NCI-H526 (cell line): Measurements from ENCODE around the gene CLEC2B.
"Not testable (repeated sequence)": the region's sequence is repeated elsewhere in the genome, so short reads cannot be mapped to it uniquely, and the experiment has no call there.

Experiments used
- DNase-seq, 2 experiments: peaks; one replicate each; lab custom pipeline; 2025; lab: John Stamatoyannopoulos, UW

CLEC2B gene

DNA sequence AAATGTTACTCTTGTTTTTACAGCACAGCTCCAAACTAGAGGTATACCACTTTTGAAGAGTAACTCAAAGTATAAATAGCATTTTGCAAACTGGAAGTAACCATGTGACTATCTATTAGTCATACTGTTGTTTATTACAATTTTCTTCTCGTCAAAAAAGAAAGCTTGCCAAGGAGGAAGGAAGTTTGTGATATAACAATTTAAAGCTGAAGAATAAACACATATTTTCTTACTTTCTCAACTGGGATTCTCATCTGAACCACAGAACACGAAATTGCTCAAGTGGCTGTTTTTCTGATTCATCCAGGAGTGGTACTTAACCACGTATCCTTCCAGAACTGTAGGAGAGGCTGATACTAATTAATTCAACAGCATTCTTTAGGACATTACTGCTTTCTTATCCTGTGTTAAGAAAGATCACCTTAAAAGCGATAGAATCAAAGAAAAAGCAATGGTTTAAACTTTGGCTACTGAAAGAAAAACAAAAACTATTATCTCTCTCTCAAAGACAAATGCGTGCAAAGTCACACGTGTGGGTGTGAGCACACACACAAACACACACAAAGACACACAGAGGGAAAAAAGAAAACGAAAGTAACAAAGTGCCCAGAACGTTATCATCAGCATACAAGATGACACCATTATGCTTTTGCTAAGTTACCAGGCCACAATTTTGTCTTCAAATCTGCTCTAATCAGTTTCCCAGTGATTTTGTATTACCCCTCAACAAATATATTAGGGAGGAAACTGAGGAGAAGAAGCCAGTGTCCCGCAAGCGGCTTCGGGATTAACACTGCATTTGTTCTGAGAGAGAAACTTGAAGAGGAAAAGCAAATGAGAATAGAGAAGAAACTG lies at the start of gene CLEC2B:
CLEC2B (minus strand) TSS at position 48 of the 855 bp plus-strand sequence.
- peak in 1 of 2 experiments; percentile 1 for DNase-seq

DNA sequence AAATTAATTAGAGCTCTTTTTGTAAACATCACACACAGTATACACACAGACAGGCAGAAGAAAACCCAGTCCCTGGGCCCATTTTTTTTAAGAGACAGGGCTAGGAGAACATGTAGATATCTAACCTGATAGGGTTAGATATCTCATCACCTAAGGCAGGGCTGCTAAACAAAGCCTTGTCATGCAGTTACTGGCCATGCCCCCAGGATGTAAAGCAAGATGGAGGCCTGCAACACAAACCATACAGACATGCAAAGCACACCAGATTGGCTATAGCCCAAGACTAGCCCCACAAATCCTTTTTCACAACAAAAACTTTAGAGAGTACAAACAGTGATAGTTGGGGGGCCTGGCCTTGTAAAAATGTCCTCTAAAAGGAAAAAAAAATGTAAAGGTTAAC lies 42.6 kb upstream of the CLEC2B start:
- DNase-seq: no peak

DNA sequence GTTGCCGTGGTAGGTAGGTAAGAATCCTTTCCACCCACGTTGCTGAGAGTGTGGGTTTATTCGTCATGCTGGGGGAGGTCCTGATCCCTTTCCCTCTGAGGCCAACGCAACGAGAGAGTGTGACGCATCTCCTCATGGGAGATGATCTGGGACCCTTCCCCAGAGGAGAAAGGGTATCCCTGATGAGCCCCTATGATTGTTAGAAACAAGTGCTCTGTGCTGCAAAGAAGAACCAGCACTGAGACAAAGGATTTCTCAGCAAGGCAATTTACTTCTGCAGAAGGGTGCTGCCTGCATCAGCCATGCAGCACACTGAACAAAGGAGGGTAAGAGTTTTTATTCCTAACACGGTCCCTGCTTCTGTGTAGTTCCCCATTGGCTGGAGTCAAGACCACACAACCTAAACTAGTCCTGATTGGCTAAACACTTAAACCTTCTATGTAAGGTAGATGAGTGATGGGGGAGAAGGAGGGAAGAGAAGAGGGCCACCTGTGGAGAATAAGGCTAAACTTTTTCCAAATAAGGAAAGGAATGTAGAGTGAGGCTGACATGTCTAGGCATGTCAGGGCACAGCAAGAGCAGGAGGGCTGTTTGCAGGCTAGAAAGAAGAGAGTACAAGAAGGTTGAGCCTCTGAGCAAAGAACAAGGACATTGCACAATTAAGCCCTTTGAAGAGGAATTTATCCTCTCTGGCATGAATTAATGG lies 41.7 kb upstream of the CLEC2B start:
- DNase-seq: no peak

DNA sequence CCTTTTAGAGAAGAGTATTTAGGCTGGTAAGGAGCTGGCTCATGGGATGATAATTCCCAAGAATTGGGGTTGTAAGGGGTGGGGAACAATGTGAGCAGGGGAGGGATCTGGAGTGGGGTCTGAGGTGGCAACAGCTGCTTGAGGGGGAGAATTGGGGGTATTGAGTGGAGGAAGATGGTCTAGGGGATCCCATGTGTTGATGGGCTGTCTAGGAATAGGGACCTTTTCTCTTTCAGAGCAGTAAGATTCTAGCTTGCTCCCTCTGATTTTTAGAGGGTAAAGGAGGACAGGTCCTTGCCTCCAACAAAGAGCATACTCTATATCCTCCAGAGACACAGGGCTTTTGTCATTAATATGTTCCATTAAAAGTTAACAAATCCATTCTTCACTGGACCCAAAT lies 40.6 kb upstream of the CLEC2B start:
- no peak for DNase-seq

DNA sequence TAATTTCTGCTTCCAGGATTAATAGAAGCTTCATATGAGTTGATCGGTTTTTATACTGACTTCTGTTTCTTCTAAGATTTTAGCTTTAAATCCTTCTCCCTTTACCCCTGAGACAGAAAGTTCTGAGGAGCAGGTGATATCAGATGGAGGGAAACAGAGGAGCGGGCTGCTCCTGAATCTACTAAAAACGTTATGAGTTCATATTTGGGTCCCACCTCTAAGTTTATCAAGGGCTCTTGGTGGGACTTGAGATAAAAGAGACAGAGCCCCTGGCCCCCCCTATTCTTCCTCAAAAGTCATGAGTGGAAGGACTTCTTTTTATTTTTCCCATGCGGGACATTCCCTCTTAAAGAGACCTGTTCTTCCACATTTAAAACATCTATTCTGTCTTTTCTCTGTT lies 39.2 kb upstream of the CLEC2B start:
- no peak for DNase-seq

DNA sequence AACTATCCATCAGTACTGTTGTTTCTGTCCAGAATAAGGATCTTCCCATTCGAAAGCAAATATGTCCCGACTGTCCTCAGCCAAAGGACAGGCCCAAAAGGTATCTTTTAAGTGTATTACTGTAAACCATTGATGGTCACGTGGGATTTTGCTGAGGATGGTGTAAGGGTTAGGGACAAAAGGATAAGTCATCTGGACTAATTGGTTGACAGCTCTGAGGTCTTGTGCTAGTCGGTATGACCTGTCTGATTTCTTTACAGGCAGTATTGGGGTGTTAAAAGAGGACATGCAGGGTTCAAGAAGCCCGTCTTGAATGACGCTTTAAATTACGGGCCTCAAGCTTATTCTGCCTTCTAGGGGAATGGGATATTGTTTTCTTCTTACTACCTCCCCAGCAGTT lies 38.6 kb upstream of the CLEC2B start:
- DNase-seq: no peak

DNA sequence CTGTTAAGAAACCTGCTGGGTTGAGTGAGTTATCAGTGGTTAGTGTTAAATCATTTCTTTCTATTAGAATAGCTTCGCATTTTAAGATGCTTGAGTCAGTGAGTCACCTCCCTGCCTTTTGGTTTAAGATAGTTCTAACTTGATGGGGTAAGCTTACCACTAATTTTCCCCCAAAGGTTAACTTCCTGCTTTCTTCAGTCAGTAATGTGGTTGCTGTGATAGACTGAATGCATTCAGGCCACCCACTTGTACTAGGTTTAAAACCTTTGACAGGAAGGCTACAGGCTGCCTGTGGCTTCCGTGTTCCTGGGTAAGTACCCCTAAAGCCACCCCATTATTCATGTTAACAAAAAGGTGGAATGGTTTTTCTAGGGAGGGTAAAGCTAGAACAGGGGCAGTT lies 37.7 kb upstream of the CLEC2B start:
- DNase-seq: no peak

DNA sequence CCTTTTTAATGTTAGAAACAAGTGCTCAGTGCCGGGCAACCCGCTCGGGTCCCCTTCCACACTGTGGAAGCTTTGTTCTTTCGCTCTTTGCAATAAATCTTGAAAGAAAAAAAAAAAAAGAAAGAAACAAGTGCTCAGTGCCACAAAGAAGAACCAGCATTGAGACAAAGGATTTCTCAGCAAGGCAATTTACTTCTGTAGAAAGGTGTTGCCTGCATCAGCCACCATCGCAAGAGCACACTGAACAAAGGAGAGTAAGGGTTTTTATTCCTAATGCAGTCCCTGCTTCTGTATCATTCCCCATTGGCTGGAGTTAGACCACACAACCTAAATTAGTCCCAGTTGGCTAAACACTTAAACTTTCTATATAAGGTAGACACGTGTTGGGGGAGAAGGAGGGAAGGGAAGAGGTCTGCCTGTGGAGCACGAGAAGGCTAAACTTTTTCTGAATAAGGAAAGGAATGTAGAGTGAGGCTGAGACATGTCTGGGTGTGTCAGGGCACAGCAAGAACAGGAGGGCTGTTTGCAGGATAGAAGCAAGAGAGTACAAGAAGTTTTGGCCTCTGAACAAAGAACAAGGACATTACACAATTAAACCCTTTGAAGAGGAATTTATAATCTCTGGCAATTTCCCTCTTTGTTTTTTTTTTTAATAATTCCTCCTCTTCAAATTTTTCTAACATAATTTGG lies 33.5 kb upstream of the CLEC2B start:
- no peak for DNase-seq

DNA sequence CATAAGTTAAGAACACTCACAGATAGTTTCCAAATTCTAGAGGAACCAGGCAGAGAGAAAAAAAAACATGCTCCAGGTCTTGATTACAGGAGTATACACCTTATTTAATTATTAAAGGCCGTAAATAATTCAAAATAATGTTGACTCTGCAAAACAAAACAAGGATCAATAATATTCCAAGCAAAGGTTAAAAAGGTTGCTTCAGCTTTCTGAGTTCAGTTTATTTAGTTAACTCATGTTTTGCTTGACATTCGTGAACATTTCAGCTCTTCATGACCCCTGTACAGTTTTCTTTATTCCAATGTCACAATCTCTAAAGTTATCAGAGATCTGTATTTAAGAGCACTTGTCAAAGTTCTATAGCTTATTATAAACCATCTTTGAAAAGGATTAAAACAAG lies 31.8 kb upstream of the CLEC2B start:
- no peak for DNase-seq

DNA sequence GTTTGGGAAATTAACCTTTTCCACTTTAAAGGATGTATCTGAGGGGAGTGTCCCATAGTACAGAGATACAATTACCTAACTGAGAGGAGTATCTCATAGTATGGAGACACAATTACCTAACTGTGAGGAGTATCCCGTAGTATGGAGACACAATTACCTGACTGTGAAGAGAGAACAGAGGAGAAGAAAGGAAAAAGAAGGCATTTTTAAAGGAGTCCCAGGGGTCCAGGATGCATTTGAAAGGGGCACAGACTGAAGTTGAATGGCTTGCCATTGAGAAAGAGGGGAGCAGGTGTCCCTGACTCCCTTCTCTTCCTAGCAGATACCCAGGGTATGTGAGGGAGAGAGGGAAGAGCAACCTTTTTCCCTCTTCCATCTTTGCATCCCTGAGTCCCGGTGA lies 30.1 kb upstream of the CLEC2B start:
- DNase-seq: no peak

DNA sequence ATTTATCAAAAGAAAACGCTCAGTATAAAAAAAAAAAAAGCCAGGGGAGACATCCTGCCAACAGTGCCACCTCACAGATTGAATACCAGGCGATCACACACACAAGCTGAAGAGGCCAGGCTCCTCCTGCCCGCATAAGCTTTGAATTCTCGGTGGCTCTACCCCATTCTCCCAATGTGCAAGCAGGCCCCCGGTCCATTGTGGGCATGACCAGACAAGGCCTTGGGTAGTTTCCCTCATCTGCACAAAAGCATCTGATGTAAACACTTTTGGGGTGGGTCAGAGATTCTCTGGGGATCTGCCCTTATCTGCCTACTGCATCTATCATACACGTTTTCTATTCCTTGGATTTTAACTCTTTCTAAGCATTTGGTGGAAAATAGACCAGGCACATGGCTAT lies 28.4 kb upstream of the CLEC2B start:
- no peak for DNase-seq

DNA sequence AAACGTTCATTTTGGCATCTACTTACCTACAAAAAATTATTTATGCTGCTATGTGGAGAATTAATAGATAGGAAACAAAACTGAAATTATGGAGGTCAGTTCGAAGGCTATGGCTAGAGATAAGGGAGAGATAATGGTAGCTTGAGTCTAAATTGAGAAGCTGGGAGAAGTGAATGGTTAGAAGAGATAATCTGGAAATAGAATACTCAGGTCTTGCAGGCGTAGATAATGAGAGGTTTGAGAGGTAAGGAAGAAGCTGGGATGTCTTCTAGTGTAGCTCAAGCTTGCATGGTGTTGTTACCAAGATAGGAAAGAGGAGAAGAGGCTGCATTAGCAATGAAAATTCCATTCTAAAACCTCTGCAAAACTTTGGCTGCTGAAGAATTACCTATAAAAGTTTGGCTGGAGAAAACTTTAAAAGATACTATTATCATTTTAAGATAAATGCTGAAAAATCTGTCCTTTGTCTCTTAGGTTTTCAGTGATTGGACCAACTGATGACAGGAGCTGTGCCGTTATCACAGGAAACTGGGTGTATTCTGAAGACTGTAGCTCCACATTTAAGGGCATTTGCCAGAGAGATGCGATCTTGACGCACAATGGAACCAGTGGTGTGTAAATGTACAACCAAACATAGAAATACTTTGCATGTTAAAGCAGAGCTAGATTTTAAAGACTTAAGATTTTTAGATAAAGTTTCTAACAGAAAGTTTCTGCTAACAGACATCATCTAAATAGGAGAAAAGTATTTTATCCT lies 26.2 kb upstream of the CLEC2B start:
- DNase-seq: no peak

DNA sequence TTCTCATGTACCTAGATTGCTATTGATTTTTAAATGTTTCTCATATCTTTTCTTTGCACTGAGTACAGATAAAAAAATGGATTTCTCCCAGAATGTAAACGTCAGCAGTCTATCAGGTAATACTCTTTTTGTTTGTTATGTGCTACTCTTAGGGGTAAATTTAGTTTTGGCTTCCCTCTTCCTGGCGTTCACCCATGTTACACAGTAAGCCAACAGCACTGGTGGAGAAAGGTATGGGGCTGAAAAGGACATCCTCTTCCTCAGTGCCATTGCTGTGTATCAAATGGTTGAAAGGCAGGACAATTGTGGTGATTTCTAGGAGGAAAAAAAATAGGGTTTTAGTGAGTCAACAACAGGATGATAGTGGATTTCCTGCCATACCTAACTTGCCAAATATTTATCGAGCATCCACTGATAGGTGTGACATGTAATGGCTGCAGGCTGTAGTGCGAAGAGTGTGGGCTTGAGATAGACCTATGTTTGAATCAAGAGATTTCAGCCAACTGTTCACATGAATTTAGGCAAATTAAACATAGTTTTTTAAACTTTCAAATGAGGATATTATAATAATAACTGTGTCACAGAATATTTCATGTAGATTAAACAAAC lies 19.6 kb upstream of the CLEC2B start:
- no peak for DNase-seq

DNA sequence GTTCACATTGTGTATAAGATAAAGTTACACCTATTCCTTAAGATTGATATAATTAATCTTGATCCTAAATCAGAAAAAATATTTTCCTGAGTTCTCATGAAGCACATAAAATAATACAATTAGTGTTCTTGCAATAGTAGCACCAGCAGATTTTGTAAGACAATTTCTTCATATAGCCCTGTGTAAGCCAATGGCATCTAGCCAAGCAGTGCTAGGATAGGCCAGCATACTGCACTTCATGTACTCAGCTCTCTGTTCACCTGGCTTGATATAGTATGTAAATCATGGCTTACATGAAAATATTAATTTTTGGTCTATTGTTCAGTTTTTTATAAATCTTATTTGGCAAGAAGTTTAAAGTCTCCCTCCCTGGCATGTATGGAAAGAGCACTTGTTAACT lies 14.0 kb upstream of the CLEC2B start:
- DNase-seq: peak in 1 of 2 experiments; percentile 3

DNA sequence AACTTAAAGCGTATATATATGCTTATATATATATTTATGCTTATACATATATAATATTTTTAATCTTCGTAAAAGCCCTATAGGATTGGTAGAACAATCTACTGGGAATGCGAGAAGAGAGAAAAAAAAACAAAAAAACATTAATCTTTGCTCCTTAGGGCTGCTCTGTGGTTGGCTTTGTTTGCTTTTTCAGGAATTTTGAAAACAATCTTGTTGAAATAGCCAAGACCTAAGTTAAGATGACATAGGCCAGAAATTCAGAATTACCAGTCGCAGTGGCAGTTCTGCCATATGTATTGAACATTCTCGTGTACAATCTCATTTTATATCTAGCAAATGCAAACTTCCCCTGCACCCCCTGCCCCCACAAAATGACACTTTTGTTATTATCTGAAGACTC lies 12.8 kb upstream of the CLEC2B start:
- no peak for DNase-seq

DNA sequence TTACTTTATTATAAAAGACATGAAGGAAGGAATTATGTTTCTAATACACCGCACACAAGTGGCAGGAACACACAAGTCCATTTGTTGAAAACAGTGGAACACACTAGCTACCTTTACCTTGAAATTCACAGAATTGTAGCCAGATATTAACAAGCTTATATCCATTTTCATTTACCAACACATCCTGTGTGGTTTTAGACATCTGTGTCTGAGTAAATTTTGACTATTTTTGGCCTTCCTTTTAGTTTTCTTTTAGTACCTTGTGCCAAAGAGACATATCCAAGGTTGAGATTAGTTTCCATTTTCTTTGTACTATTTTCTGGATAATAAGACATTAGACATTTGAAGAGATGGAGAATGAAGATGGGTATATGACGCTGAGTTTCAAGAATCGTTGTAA lies 12.1 kb upstream of the CLEC2B start, which contains the start of gene KLRF2:
KLRF2 (plus strand) TSS at position 244 of the 400 bp plus-strand sequence; CDS start at position 351, 107 bp downstream.
- DNase-seq: no peak

DNA sequence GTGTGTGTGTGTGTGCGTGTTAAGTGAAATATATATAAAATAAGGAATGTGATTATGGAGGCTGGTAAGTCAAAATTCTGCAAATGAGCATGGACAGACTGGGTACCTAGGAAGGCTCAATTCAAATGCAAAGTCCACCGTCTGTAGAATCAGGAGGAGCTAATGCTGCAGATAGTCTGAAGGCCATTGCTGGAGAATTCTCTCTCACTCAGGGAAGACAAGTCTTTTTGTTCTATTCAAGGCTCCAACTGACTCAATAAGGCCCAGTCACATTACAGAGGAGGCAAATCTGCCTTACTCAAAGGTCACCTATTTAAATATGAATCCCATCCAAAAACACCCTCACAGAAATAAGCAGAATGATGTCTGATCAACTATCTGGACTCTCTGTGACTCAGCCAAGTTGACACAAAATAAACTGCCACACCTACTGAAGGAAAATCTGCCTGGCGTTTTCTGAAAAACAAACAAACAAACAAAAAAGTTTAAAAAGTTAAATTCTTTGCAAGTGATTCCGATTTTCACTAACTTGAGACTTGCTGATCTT lies 11.5 kb upstream of the CLEC2B start:
- DNase-seq: no peak

DNA sequence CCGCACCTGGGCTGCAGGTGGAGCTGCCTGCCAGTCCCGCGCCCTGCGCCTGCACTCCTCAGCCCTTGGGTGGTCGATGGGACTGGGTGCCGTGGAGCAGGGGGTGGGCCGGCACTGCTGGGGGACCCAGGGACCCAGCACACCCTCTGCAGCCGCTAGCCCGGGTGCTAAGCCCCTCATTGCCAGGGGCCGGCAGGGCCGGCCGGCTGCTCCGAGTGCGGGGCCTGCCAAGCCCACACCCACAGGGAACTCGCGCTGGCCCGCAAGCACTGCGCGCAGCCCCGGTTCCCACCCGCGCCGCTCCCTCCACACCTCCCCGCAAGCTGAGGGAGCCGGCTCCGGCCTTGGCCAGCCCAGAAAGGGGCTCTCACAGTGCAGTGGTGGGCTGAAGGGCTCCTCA lies 7.0 kb upstream of the CLEC2B start:
- not testable (repeated sequence) for DNase-seq

DNA sequence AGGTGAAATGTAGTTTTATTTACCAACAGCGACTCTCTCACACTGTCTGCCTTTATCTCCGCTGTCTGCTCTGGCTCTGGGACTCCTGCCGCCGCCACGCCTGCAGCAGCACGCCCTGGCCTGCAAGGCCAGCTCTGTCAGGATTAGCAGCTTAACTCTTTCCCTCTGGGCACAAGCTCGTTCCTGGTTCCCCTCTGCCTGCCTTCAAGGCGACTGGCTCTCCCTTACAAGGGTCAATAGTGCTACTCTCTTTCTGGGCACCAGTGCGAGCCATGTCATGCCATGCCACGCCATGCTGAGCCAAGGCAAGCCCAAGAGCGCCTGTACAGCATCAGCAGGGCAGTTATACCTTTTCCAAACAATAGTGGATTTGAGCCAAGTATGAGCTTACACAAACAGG lies 3.6 kb upstream of the CLEC2B start:
- no peak for DNase-seq

DNA sequence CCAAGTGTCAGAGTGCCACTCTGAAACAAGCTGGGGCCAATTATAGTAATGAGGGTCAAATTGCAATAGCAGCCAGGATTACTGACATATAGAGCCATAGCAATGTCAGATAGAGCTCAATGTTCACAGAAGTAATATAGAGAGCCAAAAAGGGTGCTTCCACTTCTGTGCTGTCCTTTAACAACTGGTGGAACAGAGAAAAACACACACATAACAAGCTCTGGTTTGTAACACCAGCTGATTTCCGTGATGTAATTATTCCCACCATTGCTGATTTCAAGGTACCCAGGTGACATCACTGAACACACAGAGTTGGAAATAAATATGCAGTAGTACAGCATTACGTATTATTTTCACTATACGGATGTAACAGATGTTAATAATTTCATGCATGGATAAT lies 3.0 kb upstream of the CLEC2B start:
- DNase-seq: no peak

DNA sequence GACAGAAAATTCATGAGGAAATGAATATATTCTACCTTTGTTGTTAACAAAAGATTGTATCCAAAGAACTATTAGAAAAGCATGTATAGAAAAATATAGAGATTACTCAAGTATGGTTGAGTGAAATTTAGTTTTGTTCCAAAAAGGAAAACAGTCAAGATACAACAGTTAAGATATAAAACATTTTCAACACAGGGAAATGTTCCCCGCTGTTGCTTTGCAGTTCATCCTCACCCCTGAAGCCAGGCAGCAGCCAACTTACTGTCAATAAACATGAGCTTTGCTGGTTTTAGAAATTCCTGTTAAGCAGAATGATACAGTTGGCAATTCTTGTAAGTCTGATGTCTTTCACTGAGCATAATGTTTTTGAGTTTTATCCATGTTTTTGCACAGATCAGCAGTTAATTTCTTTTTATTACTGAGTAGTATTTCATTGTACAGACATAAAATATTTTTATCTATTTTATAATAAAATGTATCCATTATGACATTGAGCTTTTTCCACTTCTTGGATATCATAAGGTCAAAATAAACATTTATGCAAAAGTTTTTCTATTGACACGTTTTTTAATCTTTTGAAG lies 1.2 kb upstream of the CLEC2B start:
- no peak for DNase-seq
